Measurements from ENCODE around the gene KCNMB1. TPM values are rescaled to one million over a fixed set of nuclear protein-coding genes. Genes with fewer than 3 reads are reported as not detected.
A peak's percentile ranks its signal among the peaks of the same experiment; 100 is the strongest.

Gene KCNMB1
- total and polyA plus RNA-seq, 7 experiments from 2014 or later, result 0.48 to 5.6 TPM; not detected in 5

GRCh38 chr5:170365011-170365410 is 24.2 kb downstream of the KCNMB1 start:
- ATAC-seq (no peak), DNase-seq (no peak)
- Mint-ChIP-seq H3K27me3 (peaks cover 0 to 10% (median 0%) of the 10 kb centered on the region in 5 donors), H3K4me1 (peaks cover 0 to 13% (median 0%) of the 10 kb centered on the region in 7 donors), H3K36me3 (no peaks in the 10 kb centered on the region), H3K27ac (peak overlapping the region in 1 of 9 donors; percentile 3), H3K9me3 (peaks cover 0 to 1% (median 0%) of the 10 kb centered on the region in 11 donors), H3K4me3 (no peak overlapping the region)
- POLR2A ChIA-PET, result interaction anchor here (0.6 to 1.5 kb wide), 2 partner anchors 29 to 31 kb away, joined by 3 read pairs; no protein-coding TSS in a partner anchor
- H3K4me1 ChIP-seq (ENCODE audit: control insufficient read depth in 2 of 2, insufficient read depth in 2 of 2, low read length in 2 of 2), result no peaks in the 10 kb centered on the region
- intact Hi-C loops (cut with micrococcal nuclease), result no loop called here
- H3K4me3 ChIP-seq (ENCODE audit: low read length), result no peak overlapping the region
- no peaks in the 10 kb centered on the region for H3K27me3 ChIP-seq (ENCODE audit: control insufficient read depth in 2 of 2, insufficient read depth in 2 of 2, low read length in 2 of 2)
- H3K36me3 ChIP-seq (ENCODE audit: control insufficient read depth in 2 of 3, insufficient read depth in 3 of 3, low read length in 3 of 3), result no peaks in the 10 kb centered on the region
- H3K27ac ChIP-seq (ENCODE audit: low read depth, low read length), result no peak overlapping the region
- no peaks in the 10 kb centered on the region for H3K9me3 ChIP-seq (ENCODE audit: control insufficient read depth in 2 of 3, low read length in 3 of 3)
- CTCF ChIA-PET, result no interaction called here

- ATAC-seq (peak; percentile 90), DNase-seq (no peak)
- POLR2A ChIA-PET, result no interaction called here
- intact Hi-C loops (cut with micrococcal nuclease), result no loop called here
- CTCF ChIA-PET, result no interaction called here
- Mint-ChIP-seq H3K27me3 (peaks cover 0 to 5% (median 0%) of the 10 kb centered on the region in 5 donors), H3K4me1 (peaks cover 0 to 12% (median 0%) of the 10 kb centered on the region in 7 donors), H3K9me3 (peaks cover 0 to 1% (median 0%) of the 10 kb centered on the region in 11 donors), H3K36me3 (no peaks in the 10 kb centered on the region), H3K4me3 (no peak overlapping the region), H3K27ac (peak overlapping the region in 1 of 9 donors; percentile 47)
- no peaks in the 10 kb centered on the region for H3K27me3 ChIP-seq (ENCODE audit: control insufficient read depth in 2 of 2, insufficient read depth in 2 of 2, low read length in 2 of 2)
- no peaks in the 10 kb centered on the region for H3K36me3 ChIP-seq (ENCODE audit: control insufficient read depth in 2 of 3, insufficient read depth in 3 of 3, low read length in 3 of 3)
- no peaks in the 10 kb centered on the region for H3K9me3 ChIP-seq (ENCODE audit: control insufficient read depth in 2 of 3, low read length in 3 of 3)
- H3K27ac ChIP-seq (ENCODE audit: low read depth, low read length), result no peak overlapping the region
- no peak overlapping the region for H3K4me3 ChIP-seq (ENCODE audit: low read length)
- no peaks in the 10 kb centered on the region for H3K4me1 ChIP-seq (ENCODE audit: control insufficient read depth in 2 of 2, insufficient read depth in 2 of 2, low read length in 2 of 2)
These were observed 25.5 kb downstream of the KCNMB1 start for GRCh38 chr5:170363671-170364070.

- Histone ChIP-seq H3K4me1 (ENCODE audit: control insufficient read depth in 2 of 2, insufficient read depth in 2 of 2, low read length in 2 of 2) (no peaks in the 10 kb centered on the region), H3K9me3 (ENCODE audit: control insufficient read depth in 2 of 3, low read length in 3 of 3) (no peaks in the 10 kb centered on the region), H3K36me3 (ENCODE audit: control insufficient read depth in 2 of 3, insufficient read depth in 3 of 3, low read length in 3 of 3) (no peaks in the 10 kb centered on the region), H3K4me3 (ENCODE audit: low read length) (no peak overlapping the region), H3K27me3 (ENCODE audit: control insufficient read depth in 2 of 2, insufficient read depth in 2 of 2, low read length in 2 of 2) (no peaks in the 10 kb centered on the region), H3K27ac (ENCODE audit: low read depth, low read length) (no peak overlapping the region)
- Mint-ChIP-seq H3K4me3 (no peak overlapping the region), H3K9me3 (peaks cover 0 to 1% (median 0%) of the 10 kb centered on the region in 11 donors), H3K36me3 (no peaks in the 10 kb centered on the region), H3K4me1 (peaks cover 0 to 13% (median 0%) of the 10 kb centered on the region in 7 donors), H3K27me3 (peaks cover 0 to 1% (median 0%) of the 10 kb centered on the region in 5 donors), H3K27ac (peak overlapping the region in 1 of 9 donors; percentile 54)
- ChIA-PET POLR2A (no interaction called here), CTCF (no interaction called here)
- DNase-seq (no peak), ATAC-seq (no peak)
- intact Hi-C loops (cut with micrococcal nuclease), result no loop called here
These were observed 26.5 kb downstream of the KCNMB1 start for GRCh38 chr5:170362656-170363055.

GRCh38 chr5:170362102-170362501 is 27.1 kb downstream of the KCNMB1 start:
- Histone ChIP-seq H3K27ac (ENCODE audit: low read depth, low read length) (no peak overlapping the region), H3K4me1 (ENCODE audit: control insufficient read depth in 2 of 2, insufficient read depth in 2 of 2, low read length in 2 of 2) (no peaks in the 10 kb centered on the region), H3K27me3 (ENCODE audit: control insufficient read depth in 2 of 2, insufficient read depth in 2 of 2, low read length in 2 of 2) (no peaks in the 10 kb centered on the region), H3K4me3 (ENCODE audit: low read length) (no peak overlapping the region), H3K9me3 (ENCODE audit: control insufficient read depth in 2 of 3, low read length in 3 of 3) (no peaks in the 10 kb centered on the region), H3K36me3 (ENCODE audit: control insufficient read depth in 2 of 3, insufficient read depth in 3 of 3, low read length in 3 of 3) (no peaks in the 10 kb centered on the region)
- no peak for DNase-seq
- intact Hi-C loops (cut with micrococcal nuclease), result no loop called here
- peaks cover 0 to 14% (median 0%) of the 10 kb centered on the region in 7 donors for H3K4me1 Mint-ChIP-seq
- no peaks in the 10 kb centered on the region for H3K36me3 Mint-ChIP-seq
- peak overlapping the region in 1 of 9 donors; percentile 54 for H3K27ac Mint-ChIP-seq
- CTCF ChIA-PET, result interaction anchor here (0.6 kb wide), 1 partner anchor 415 kb away, joined by 4 read pairs; no protein-coding TSS in a partner anchor
- POLR2A ChIA-PET, result no interaction called here
- no peak for ATAC-seq
- no peaks in the 10 kb centered on the region for H3K9me3 Mint-ChIP-seq
- no peaks in the 10 kb centered on the region for H3K27me3 Mint-ChIP-seq
- H3K4me3 Mint-ChIP-seq, result no peak overlapping the region

GRCh38 chr5:170361616-170362015 is 27.6 kb downstream of the KCNMB1 start:
- POLR2A ChIA-PET, result no interaction called here
- no peaks in the 10 kb centered on the region for H3K9me3 ChIP-seq (ENCODE audit: control insufficient read depth in 2 of 3, low read length in 3 of 3)
- no peaks in the 10 kb centered on the region for H3K36me3 ChIP-seq (ENCODE audit: control insufficient read depth in 2 of 3, insufficient read depth in 3 of 3, low read length in 3 of 3)
- DNase-seq, result no peak
- intact Hi-C loops (cut with micrococcal nuclease), result no loop called here
- ATAC-seq, result no peak
- Mint-ChIP-seq H3K9me3 (no peaks in the 10 kb centered on the region), H3K36me3 (no peaks in the 10 kb centered on the region), H3K27ac (peak overlapping the region in 1 of 9 donors; percentile 54), H3K27me3 (peaks cover 0 to under 1% (median 0%) of the 10 kb centered on the region in 5 donors), H3K4me3 (no peak overlapping the region), H3K4me1 (peaks cover 0 to 14% (median 0%) of the 10 kb centered on the region in 7 donors)
- H3K4me3 ChIP-seq (ENCODE audit: low read length), result no peak overlapping the region
- H3K27me3 ChIP-seq (ENCODE audit: control insufficient read depth in 2 of 2, insufficient read depth in 2 of 2, low read length in 2 of 2), result no peaks in the 10 kb centered on the region
- H3K4me1 ChIP-seq (ENCODE audit: control insufficient read depth in 2 of 2, insufficient read depth in 2 of 2, low read length in 2 of 2), result no peaks in the 10 kb centered on the region
- H3K27ac ChIP-seq (ENCODE audit: low read depth, low read length), result no peak overlapping the region
- CTCF ChIA-PET, result interaction anchor here (0.6 kb wide), 1 partner anchor 415 kb away, joined by 4 read pairs; no protein-coding TSS in a partner anchor

GRCh38 chr5:170361116-170361515 is 28.1 kb downstream of the KCNMB1 start:
- Mint-ChIP-seq H3K4me1 (peaks cover 0 to 14% (median 0%) of the 10 kb centered on the region in 7 donors), H3K27ac (no peak overlapping the region), H3K36me3 (no peaks in the 10 kb centered on the region), H3K9me3 (no peaks in the 10 kb centered on the region), H3K4me3 (no peak overlapping the region), H3K27me3 (peaks cover 0 to 6% (median 0%) of the 10 kb centered on the region in 5 donors)
- Histone ChIP-seq H3K27ac (ENCODE audit: low read depth, low read length) (no peak overlapping the region), H3K4me3 (ENCODE audit: low read length) (no peak overlapping the region), H3K36me3 (ENCODE audit: control insufficient read depth in 2 of 3, insufficient read depth in 3 of 3, low read length in 3 of 3) (no peaks in the 10 kb centered on the region), H3K27me3 (ENCODE audit: control insufficient read depth in 2 of 2, insufficient read depth in 2 of 2, low read length in 2 of 2) (no peaks in the 10 kb centered on the region), H3K9me3 (ENCODE audit: control insufficient read depth in 2 of 3, low read length in 3 of 3) (no peaks in the 10 kb centered on the region), H3K4me1 (ENCODE audit: control insufficient read depth in 2 of 2, insufficient read depth in 2 of 2, low read length in 2 of 2) (no peaks in the 10 kb centered on the region)
- DNase-seq (no peak), ATAC-seq (no peak)
- intact Hi-C loops (cut with micrococcal nuclease), result no loop called here
- CTCF ChIA-PET, result no interaction called here
- POLR2A ChIA-PET, result no interaction called here

DNA sequence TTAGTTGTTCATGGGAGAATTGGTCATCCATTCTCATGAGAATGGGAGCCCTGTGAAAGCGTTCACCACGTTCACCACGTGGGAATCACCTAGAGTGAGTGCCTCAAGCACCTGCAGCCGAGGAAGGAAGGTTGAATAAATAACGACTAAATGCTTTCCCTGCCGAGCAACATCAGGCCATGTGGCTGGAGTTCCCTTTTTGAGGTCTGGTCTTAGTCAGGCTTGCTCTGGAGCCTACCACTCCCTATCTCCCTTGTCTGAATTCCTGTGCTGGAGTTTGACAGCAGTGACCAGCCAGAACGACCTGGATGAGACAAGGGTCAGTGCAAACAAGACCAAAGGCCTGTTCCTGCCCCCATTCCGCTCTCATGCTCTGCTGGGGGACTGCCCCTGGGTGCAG is 28.5 kb downstream of the KCNMB1 start:
- H3K4me3 Mint-ChIP-seq, result no peak overlapping the region
- ChIA-PET CTCF (no interaction called here), POLR2A (no interaction called here)
- intact Hi-C loops (cut with micrococcal nuclease), result no loop called here
- Histone ChIP-seq H3K4me1 (ENCODE audit: control insufficient read depth in 2 of 2, insufficient read depth in 2 of 2, low read length in 2 of 2) (no peaks in the 10 kb centered on the region), H3K27ac (ENCODE audit: low read depth, low read length) (no peak overlapping the region), H3K36me3 (ENCODE audit: control insufficient read depth in 2 of 3, insufficient read depth in 3 of 3, low read length in 3 of 3) (no peaks in the 10 kb centered on the region), H3K27me3 (ENCODE audit: control insufficient read depth in 2 of 2, insufficient read depth in 2 of 2, low read length in 2 of 2) (no peaks in the 10 kb centered on the region), H3K4me3 (ENCODE audit: low read length) (no peak overlapping the region), H3K9me3 (ENCODE audit: control insufficient read depth in 2 of 3, low read length in 3 of 3) (no peaks in the 10 kb centered on the region)
- DNase-seq (no peak), ATAC-seq (peak; percentile 30)
- H3K27ac Mint-ChIP-seq, result no peak overlapping the region
- no peaks in the 10 kb centered on the region for H3K36me3 Mint-ChIP-seq
- no peaks in the 10 kb centered on the region for H3K9me3 Mint-ChIP-seq
- H3K27me3 Mint-ChIP-seq, result peaks cover 0 to 9% (median 0%) of the 10 kb centered on the region in 5 donors
- H3K4me1 Mint-ChIP-seq, result peaks cover 0 to 14% (median 0%) of the 10 kb centered on the region in 7 donors
